HuH-7.5 (cell line): ENCODE data around the gene BCL2A1.
A peak's percentile ranks its signal among the peaks of the same experiment; 100 is the strongest.
"Not testable (repeated sequence)": the region's sequence is repeated elsewhere in the genome, so short reads cannot be mapped to it uniquely, and the experiment has no call there.

ENCODE experiments used
- DNase-seq: peaks from one replicate; pipeline ENCODE4 v3.0.0; 2011; ENCODE audit warnings: low spot score

Gene BCL2A1

DNA sequence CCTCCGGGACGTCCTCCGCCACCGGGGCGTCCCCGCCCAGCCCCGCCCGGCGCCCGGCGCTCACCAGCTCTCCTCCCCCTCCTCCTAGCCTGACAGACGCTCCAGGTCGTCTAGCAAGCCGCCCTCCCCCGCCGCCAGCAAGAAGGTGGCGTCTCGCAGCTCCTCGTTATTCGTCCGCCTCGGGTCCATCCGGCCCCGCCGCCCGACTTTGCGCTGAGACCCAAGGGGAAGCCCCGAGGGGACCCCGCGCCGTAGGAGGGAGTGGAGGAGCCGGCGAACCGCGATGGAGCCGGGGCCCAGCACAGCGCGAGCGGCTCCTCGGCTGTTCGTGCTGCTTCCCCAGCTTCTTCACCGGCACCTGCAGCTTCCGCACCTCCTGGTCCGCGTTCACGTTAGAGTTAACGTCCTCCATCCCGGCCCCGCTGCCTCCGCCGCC lies 47.9 kb downstream of the BCL2A1 start:
- peak; percentile 90 for DNase-seq

DNA sequence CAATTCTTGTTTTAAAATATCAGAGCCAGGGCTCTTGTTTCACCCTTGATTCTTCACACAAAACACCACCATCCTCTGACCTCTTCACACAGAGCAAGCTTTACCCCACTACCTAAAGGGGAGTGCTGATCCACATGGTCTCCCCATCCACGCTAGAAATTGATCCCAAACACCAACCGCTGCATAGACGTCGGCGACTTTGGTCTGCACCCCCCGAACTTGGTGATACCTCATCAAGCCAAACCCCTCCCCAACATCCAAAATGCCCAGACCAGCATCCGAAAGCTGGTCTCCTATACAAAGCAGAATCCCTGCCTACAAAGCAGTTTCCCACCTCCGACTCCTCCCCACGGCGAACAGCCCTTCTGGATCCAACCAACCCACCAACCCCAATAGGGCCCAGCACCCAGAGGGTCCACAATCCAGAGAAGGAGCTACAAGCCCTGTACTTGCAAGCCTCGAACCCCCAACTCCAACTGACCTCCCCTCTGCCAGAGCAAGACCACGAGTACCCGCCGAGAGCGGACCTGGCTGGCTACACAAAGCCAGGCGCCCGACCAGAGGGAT lies 48.4 kb downstream of the BCL2A1 start:
- DNase-seq = peak; percentile 43

DNA sequence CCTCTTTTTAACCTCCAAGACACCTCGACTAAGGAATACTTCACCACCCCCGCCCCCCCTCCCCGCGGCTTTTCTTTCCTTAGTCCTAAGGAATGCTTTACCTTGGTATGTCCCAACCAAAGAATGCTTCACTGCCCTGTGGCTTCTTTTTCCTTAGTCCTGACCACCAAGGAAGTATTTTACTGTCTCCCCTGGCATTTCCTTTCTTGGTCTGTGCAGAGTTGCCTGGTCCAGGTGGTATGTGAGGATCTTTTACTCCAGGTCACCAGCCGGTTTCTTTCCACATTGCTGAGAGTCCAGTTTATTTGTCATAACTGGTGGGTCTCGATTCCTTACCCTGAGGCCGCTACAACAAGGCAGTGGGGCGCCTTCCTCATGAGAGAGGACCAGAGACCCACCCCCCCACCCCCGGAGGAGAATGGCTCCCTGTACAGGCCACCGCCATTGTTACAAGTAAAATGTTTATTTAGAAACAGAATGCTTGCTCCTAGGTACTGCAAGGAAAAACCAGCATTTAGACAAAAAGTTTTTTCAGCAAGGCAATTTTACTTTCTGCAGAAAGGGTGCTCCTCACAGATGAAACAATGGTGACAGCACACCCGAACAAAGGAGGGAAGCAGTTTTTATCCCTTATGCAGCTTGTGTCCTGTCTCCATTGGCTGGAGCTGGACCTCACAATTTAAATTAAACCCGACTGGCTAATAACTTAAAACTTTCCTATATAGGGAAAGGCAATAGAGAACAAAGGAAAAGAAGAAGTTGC lies 51.1 kb downstream of the BCL2A1 start:
- no peak for DNase-seq

DNA sequence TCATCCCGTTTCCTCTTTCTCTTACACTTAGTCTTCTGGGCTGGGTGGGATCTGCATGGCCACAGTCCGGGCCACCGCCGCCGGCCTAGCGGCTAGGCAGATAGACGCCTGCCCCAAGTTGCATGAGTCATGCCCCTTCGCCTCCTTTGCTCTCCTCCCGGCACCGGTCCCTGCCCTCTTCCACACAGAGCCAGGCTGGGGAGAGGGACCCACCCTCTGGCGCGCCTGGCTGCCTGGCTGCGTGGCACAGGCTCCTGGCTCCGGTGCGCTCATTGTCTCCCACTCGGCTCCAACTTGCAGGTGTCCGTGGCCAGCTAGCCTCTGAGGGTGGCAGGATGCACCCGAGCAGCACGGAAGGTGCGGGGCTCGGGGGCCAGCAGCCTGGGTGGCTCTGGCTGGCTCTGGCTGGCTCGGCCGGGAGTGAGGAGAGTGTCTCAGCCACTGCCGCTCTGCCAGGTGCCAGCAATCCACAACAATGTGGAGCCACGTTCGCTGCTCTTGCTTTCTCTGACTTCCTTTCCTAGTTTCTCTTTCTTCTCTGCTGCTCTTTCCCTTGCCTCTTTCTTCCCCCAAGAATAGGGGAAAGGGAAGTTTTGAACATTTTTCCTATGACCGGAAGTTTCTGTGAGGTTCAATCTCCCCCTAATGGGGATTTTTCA lies 51.8 kb downstream of the BCL2A1 start:
- DNase-seq = no peak

DNA sequence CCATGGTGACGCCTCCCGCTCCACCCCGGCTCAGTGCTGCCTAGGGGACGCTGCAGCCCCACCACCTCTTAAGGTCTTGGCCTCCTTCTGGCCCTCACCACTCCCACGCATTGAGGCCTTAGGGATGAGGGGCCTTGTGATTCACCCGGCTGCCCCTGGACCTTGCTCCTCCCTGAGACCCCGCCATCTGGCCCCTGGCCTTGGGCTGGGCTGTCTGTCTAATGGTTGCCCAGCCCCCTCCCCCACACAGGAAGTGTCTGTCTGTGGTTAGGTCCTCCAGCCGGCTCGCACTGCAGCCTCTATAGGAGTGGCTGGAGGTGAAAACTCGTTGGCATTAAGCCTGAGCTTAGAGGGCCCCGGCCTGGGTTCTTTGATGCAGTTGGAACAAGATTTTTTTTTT lies 52.7 kb downstream of the BCL2A1 start:
- DNase-seq = no peak

DNA sequence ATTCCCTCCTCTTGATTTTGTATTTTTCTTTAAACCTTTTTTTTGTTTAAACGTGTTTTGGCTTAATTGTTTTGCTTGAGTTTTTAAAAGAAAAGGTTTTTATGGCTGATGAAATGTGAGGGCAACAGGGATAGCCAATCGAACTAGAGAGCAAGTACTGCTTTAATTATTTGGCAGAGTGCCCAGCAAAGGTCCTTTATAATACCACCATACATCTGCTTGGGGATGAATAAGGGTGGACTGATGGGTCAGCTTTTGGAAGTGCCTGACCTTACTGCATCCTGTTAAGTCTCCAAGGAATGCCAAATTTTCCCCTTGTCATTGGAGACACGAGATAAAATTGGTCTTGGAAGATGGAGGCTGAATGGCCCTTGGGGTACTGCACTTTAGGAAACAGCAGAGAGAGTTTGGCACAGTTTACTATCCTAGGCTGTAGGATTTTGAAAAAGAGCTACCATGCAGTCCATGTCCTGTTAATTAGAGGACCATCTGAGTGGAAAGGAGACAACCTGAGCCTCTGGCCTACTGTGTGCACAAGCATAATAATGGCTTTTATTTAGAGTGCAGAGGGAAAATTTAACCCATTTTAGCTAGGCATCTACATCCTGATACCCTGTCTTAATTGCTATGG lies 54.4 kb downstream of the BCL2A1 start:
- DNase-seq = no peak

DNA sequence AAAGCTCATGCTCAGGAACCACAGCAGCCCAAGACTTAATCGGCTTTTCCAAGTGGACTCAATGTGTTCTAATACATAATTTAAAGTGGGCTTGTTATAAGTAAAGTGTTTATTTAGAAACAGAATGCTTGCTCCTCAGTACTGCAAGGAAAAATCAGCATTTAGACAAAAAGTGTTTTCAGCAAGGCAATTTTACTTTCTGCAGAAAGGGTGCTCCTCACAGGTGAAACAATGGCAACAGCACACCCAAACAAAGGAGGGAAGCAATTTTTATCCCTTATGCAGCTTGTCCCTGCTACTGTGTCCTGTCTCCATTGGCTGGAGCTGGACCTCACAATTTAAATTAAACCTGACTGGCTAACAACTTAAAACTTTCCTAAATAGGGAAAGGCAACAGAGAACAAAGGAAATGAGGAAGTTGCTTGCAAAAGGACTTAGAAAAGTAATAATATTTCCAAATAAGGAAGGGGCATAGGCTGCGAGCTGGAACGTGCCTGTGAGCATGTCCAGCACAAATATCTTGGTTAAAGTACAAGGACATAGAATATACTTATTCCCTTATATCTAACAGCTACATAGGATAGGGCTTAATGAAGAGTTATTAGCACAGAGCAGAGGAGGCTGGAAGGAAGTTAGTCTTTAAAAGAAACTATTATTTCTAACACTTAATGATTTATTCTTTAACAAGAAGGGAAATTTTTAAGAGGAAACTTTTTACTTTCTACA lies 55.1 kb downstream of the BCL2A1 start:
- DNase-seq = not testable (repeated sequence)

DNA sequence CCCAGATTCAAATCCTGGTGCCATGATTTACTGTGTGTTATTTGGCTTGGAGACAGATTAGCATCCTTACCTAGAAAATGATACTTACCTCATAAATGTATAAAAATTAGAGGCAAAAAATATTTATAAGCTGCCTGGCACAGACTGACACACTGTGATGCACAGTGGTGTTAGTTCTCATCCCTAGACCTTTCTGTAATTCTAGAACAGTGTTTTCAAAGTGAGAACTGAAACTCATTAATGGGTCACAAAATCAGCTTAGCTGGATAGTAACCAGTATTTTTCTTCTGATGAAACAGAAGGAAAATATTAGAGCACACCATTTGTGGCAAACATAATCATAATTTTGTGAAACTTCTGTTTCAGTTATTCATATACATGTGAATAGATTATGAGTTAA lies 56.3 kb downstream of the BCL2A1 start:
- no peak for DNase-seq
